ENCODE data around the gene NEK3.
"Not testable (repeated sequence)": the region's sequence is repeated elsewhere in the genome, so short reads cannot be mapped to it uniquely, and the experiment has no call there.

Gene NEK3

GRCh38 chr13:52091473-52091872 lies 67.9 kb downstream of the NEK3 start:
- H3K4me3 ChIP-seq (replicated peaks in 1 of 2; ENCODE audit: low read depth in 2 of 2, low read length in 2 of 2): no peak overlapping the region
- TF ChIP-seq CTCF (IDR thresholded peaks at IDR 0.05; ENCODE audit: low read depth, low read length): no peak

GRCh38 chr13:52085421-52085820 lies 74.0 kb downstream of the NEK3 start:
- TF ChIP-seq CTCF (IDR thresholded peaks at IDR 0.05; ENCODE audit: low read depth, low read length): no peak
- peak; percentile 51 to 78 for DNase-seq (ENCODE audit: low read depth in 2 of 2)
- no peak overlapping the region for H3K4me3 ChIP-seq (replicated peaks in 1 of 2; ENCODE audit: low read depth in 2 of 2, low read length in 2 of 2)

More at GRCh38 chr13:52091473-52091872, 67.9 kb downstream of the NEK3 start:
- DNase-seq (ENCODE audit: low read depth in 2 of 2): no peak

- DNase-seq (ENCODE audit: low read depth in 2 of 2); H3K4me3 ChIP-seq (replicated peaks in 1 of 2; ENCODE audit: low read depth in 2 of 2, low read length in 2 of 2): not testable (repeated sequence)
Measured at GRCh38 chr13:52084981-52085380, 74.4 kb downstream of the NEK3 start.
